ENCODE results near the gene MKLN1. TPM values are rescaled to one million over a fixed set of nuclear protein-coding genes. Genes with fewer than 3 reads are reported as not detected.
A peak's percentile ranks its signal among the peaks of the same experiment; 100 is the strongest.

MKLN1 gene
- total and polyA plus RNA-seq, 2 of the 13 experiments (the other 11 are each of a cell fraction or from before 2014, with no cell fraction given): 33.6 to 43.5 TPM

DNA sequence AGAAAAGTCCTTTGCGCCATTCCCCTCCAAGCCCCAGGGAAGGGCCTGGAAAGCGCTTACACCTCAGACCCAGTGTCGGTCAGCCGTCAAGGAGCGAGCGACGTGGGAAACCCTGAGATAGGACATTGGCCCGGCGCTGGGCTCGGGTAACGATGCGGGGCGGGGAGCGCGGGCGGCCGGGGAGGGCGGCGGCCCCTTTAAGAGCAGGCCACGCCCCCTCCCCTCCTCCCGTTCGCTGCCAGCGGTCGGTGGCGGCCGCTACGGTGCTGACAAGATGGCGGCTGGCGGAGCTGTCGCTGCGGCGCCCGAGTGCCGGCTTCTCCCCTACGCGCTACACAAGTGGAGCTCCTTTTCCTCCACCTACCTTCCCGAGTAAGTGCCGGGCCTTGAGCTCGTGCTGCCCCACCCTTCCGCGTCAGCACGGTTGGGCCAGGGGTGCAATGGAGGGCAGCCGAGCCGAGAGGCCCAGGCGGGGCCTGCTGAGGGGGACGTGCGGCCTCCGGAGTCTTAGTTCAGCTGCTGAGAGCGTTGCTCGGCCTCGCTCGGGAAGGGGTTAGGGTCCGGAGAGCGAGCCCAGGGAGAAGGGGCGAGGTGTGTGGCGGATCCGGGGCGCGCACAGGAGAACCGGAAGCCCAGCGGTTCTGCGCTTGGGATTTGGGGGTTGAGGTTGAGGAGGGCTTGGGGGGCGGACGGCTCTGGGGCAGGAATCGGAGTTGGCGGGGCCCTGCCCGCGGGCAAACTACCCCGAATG is at the start of gene MKLN1 (continued):
- TF ChIP-seq, protein P1, sequence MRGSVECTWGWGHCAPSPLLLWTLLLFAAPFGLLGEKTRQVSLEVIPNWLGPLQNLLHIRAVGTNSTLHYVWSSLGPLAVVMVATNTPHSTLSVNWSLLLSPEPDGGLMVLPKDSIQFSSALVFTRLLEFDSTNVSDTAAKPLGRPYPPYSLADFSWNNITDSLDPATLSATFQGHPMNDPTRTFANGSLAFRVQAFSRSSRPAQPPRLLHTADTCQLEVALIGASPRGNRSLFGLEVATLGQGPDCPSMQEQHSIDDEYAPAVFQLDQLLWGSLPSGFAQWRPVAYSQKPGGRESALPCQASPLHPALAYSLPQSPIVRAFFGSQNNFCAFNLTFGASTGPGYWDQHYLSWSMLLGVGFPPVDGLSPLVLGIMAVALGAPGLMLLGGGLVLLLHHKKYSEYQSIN (CRISPR knock-in tag; IDR thresholded peaks at IDR 0.05; ENCODE audit: borderline replicate concordance): no peak
- peak; percentile 61; the same call in 1 of the 2 replicates for TF ChIP-seq ZNF383 (CRISPR knock-in tag; IDR thresholded peaks at IDR 0.05; ENCODE audit: borderline replicate concordance)
- TF ChIP-seq, protein P2, sequence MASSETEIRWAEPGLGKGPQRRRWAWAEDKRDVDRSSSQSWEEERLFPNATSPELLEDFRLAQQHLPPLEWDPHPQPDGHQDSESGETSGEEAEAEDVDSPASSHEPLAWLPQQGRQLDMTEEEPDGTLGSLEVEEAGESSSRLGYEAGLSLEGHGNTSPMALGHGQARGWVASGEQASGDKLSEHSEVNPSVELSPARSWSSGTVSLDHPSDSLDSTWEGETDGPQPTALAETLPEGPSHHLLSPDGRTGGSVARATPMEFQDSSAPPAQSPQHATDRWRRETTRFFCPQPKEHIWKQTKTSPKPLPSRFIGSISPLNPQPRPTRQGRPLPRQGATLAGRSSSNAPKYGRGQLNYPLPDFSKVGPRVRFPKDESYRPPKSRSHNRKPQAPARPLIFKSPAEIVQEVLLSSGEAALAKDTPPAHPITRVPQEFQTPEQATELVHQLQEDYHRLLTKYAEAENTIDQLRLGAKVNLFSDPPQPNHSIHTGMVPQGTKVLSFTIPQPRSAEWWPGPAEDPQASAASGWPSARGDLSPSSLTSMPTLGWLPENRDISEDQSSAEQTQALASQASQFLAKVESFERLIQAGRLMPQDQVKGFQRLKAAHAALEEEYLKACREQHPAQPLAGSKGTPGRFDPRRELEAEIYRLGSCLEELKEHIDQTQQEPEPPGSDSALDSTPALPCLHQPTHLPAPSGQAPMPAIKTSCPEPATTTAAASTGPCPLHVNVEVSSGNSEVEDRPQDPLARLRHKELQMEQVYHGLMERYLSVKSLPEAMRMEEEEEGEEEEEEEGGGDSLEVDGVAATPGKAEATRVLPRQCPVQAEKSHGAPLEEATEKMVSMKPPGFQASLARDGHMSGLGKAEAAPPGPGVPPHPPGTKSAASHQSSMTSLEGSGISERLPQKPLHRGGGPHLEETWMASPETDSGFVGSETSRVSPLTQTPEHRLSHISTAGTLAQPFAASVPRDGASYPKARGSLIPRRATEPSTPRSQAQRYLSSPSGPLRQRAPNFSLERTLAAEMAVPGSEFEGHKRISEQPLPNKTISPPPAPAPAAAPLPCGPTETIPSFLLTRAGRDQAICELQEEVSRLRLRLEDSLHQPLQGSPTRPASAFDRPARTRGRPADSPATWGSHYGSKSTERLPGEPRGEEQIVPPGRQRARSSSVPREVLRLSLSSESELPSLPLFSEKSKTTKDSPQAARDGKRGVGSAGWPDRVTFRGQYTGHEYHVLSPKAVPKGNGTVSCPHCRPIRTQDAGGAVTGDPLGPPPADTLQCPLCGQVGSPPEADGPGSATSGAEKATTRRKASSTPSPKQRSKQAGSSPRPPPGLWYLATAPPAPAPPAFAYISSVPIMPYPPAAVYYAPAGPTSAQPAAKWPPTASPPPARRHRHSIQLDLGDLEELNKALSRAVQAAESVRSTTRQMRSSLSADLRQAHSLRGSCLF (CRISPR knock-in tag; IDR thresholded peaks at IDR 0.05; ENCODE audit: borderline replicate concordance): no peak
- TF ChIP-seq ZNF644 (CRISPR knock-in tag; IDR thresholded peaks at IDR 0.05; ENCODE audit: low read depth): no peak
- peak; percentile 85 for TF ChIP-seq ZNF317 (CRISPR knock-in tag; IDR thresholded peaks at IDR 0.05)
- TF ChIP-seq AGO2 (optimal IDR thresholded peaks at IDR 0.05; ENCODE audit: low read depth, low read length): peak; percentile 93
- TF ChIP-seq, protein P3, sequence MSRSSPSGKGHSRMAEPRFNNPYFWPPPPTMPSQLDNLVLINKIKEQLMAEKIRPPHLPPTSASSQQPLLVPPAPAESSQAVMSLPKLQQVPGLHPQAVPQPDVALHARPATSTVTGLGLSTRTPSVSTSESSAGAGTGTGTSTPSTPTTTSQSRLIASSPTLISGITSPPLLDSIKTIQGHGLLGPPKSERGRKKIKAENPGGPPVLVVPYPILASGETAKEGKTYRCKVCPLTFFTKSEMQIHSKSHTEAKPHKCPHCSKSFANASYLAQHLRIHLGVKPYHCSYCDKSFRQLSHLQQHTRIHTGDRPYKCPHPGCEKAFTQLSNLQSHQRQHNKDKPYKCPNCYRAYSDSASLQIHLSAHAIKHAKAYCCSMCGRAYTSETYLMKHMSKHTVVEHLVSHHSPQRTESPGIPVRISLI (CRISPR knock-in tag; IDR thresholded peaks at IDR 0.05; ENCODE audit: borderline replicate concordance): 0 out of 2 replicates have a peak, but pooled peaks have one; percentile 36
- TF ChIP-seq SALL2 (CRISPR knock-in tag; IDR thresholded peaks at IDR 0.05): peak; percentile 70
- TF ChIP-seq ZNF30 (CRISPR knock-in tag; IDR thresholded peaks at IDR 0.05): peak; percentile 82
- TF ChIP-seq, protein P4, sequence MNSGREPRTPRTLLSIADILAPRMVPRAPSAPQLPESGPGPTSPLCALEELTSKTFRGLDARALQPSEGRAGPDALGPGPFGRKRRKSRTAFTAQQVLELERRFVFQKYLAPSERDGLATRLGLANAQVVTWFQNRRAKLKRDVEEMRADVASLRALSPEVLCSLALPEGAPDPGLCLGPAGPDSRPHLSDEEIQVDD (CRISPR knock-in tag; IDR thresholded peaks at IDR 0.05; ENCODE audit: borderline replicate concordance): peak; percentile 90; the same call in 1 of the 2 replicates
- no peak for TF ChIP-seq MBNL3 (CRISPR knock-in tag; conservative IDR thresholded peaks at IDR 0.05)
- TF ChIP-seq JUN (CRISPR knock-in tag; IDR thresholded peaks at IDR 0.05): no peak
- TF ChIP-seq ZNF724P (CRISPR knock-in tag; IDR thresholded peaks at IDR 0.05; ENCODE audit: borderline replicate concordance): no peak
- TF ChIP-seq THYN1 (CRISPR knock-in tag; IDR thresholded peaks at IDR 0.05; ENCODE audit: borderline replicate concordance, low read depth): no peak
- TF ChIP-seq, protein P5, sequence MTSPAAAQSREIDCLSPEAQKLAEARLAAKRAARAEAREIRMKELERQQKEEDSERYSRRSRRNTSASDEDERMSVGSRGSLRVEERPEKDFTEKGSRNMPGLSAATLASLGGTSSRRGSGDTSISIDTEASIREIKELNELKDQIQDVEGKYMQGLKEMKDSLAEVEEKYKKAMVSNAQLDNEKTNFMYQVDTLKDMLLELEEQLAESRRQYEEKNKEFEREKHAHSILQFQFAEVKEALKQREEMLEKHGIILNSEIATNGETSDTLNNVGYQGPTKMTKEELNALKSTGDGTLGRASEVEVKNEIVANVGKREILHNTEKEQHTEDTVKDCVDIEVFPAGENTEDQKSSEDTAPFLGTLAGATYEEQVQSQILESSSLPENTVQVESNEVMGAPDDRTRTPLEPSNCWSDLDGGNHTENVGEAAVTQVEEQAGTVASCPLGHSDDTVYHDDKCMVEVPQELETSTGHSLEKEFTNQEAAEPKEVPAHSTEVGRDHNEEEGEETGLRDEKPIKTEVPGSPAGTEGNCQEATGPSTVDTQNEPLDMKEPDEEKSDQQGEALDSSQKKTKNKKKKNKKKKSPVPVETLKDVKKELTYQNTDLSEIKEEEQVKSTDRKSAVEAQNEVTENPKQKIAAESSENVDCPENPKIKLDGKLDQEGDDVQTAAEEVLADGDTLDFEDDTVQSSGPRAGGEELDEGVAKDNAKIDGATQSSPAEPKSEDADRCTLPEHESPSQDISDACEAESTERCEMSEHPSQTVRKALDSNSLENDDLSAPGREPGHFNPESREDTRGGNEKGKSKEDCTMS (CRISPR knock-in tag; conservative IDR thresholded peaks at IDR 0.05): no peak
- TF ChIP-seq IRF2 (CRISPR knock-in tag; IDR thresholded peaks at IDR 0.05): no peak; the same call in 1 of the 2 replicates

All from HepG2 (cell line).